Stimulated activated CD4-positive, alpha-beta T cell treated with anti-CD3 and anti-CD28 coated beads, Interleukin-4, amount 100 ng/mL, for 4 hours (primary cell): ENCODE data around the gene SUMF2.
"Not testable (repeated sequence)": the region's sequence is repeated elsewhere in the genome, so short reads cannot be mapped to it uniquely, and the experiment has no call there.

Experiments used
- DNase-seq, 2 experiments: peaks; one replicate each; pipeline ENCODE4 v3.0.0-alpha.2; 2020

SUMF2 gene

GRCh38 chr7:56063882-56064625 lies at the start of gene SUMF2:
TSS of gene SUMF2 (plus strand) at chr7:56064286. CDS start at chr7:56064312, 26 bp downstream.
- peak; percentile 87 to 92 for DNase-seq

GRCh38 chr7:56017015-56017414 lies 47.1 kb upstream of the SUMF2 start:
- DNase-seq: not testable (repeated sequence)

GRCh38 chr7:56019501-56019900 lies 44.6 kb upstream of the SUMF2 start:
- DNase-seq: no peak

- DNase-seq: no peak
These were observed 40.6 kb upstream of the SUMF2 start for GRCh38 chr7:56023500-56023899.

- DNase-seq: no peak
These were observed 37.5 kb upstream of the SUMF2 start for GRCh38 chr7:56026538-56026937.

- DNase-seq: no peak
These were observed 35.0 kb upstream of the SUMF2 start for GRCh38 chr7:56028942-56029630.

- no peak for DNase-seq
These were observed 33.7 kb upstream of the SUMF2 start for GRCh38 chr7:56030340-56030739.

GRCh38 chr7:56031556-56031955 lies 32.5 kb upstream of the SUMF2 start:
- DNase-seq: not testable (repeated sequence)

GRCh38 chr7:56032578-56032977 lies 31.5 kb upstream of the SUMF2 start:
- not testable (repeated sequence) for DNase-seq

GRCh38 chr7:56033671-56034432 lies 30.2 kb upstream of the SUMF2 start:
- DNase-seq: peak; percentile 66 to 71

- DNase-seq: no peak
These were observed 23.4 kb upstream of the SUMF2 start for GRCh38 chr7:56040730-56041129.

- DNase-seq: not testable (repeated sequence)
These were observed 18.3 kb upstream of the SUMF2 start for GRCh38 chr7:56045758-56046157.

- no peak for DNase-seq
These were observed 17.2 kb upstream of the SUMF2 start for GRCh38 chr7:56046721-56047445.

GRCh38 chr7:56047446-56048116 lies 16.5 kb upstream of the SUMF2 start:
- not testable (repeated sequence) for DNase-seq

- no peak for DNase-seq
These were observed 15.8 kb upstream of the SUMF2 start for GRCh38 chr7:56048245-56048644.

- DNase-seq: not testable (repeated sequence)
These were observed 15.3 kb upstream of the SUMF2 start for GRCh38 chr7:56048763-56049162.

- no peak for DNase-seq
These were observed 13.1 kb upstream of the SUMF2 start for GRCh38 chr7:56051053-56051338.

- peak; percentile 94 for DNase-seq
These were observed 12.5 kb upstream of the SUMF2 start, which contains the start of the genes CCT6A and PSPH for GRCh38 chr7:56051339-56052191. TSS of gene CCT6A (plus strand) at chr7:56051765. CDS start at chr7:56051849, 84 bp downstream. TSS of gene PSPH (minus strand) at chr7:56051444. CDS start at chr7:56021212, 30,232 bp downstream.

- no peak for DNase-seq
These were observed 10.7 kb upstream of the SUMF2 start for GRCh38 chr7:56053379-56053778.

- no peak for DNase-seq
These were observed 10.1 kb upstream of the SUMF2 start for GRCh38 chr7:56053993-56054392.

- no peak for DNase-seq
These were observed 1.7 kb upstream of the SUMF2 start for GRCh38 chr7:56062382-56062781.
